H9 (cell line): ENCODE measurements around the gene CACNA2D4. TPM values are rescaled to one million over a fixed set of nuclear protein-coding genes. Genes with fewer than 3 reads are reported as not detected.
A peak's percentile ranks its signal among the peaks of the same experiment; 100 is the strongest.

Source experiments
- DNase-seq: peaks from one replicate; pipeline ENCODE4 v3.0.0-alpha.2; 2017
- H2AFZ ChIP-seq: one replicate; pipeline ENCODE4 v1.6.1; 2013; ENCODE audit warnings: mild to moderate bottlenecking, low read length, control low read depth, moderate library complexity
- H2AK5ac ChIP-seq: 2 replicates; pipeline ENCODE4 v1.6.1; 2013; ENCODE audit warnings: low read length, control low read depth, mixed read lengths; ENCODE audit not compliant: insufficient read length
- H2BK120ac ChIP-seq: one replicate; pipeline ENCODE4 v1.6.1; 2013; ENCODE audit warnings: low read depth, mild to moderate bottlenecking, low read length, control low read depth, inconsistent platforms; ENCODE audit not compliant: poor library complexity, severe bottlenecking
- H2BK12ac ChIP-seq: 2 replicates; pipeline ENCODE4 v1.6.1; 2013; ENCODE audit warnings: low read length, control low read depth, mixed read lengths, low read depth; ENCODE audit not compliant: insufficient read length
- H2BK15ac ChIP-seq: 2 replicates; pipeline ENCODE4 v1.6.1; 2013; ENCODE audit warnings: low read depth, low read length, control low read depth
- H2BK20ac ChIP-seq: one replicate; pipeline ENCODE4 v1.6.1; 2013; ENCODE audit warnings: low read depth, mild to moderate bottlenecking, low read length, control low read depth, inconsistent platforms; ENCODE audit not compliant: poor library complexity, severe bottlenecking
- H2BK5ac ChIP-seq: 2 replicates; pipeline ENCODE4 v1.6.1; 2013; ENCODE audit warnings: low read length, control low read depth, mixed read lengths; ENCODE audit not compliant: insufficient read length
- H3K14ac ChIP-seq: 2 replicates; pipeline ENCODE4 v1.6.1; 2013; ENCODE audit warnings: low read length, control low read depth; ENCODE audit not compliant: insufficient read depth
- H3K18ac ChIP-seq: 2 replicates; pipeline ENCODE4 v1.6.1; 2013; ENCODE audit warnings: low read depth, mild to moderate bottlenecking, mixed read lengths, low read length, control low read depth; ENCODE audit not compliant: insufficient read length
- H3K23ac ChIP-seq: 2 replicates; pipeline ENCODE4 v1.6.1; 2013; ENCODE audit warnings: low read length, control low read depth, mixed read lengths, low read depth; ENCODE audit not compliant: insufficient read length
- H3K23me2 ChIP-seq: 2 replicates; pipeline ENCODE4 v1.6.1; 2013; ENCODE audit warnings: low read depth, mild to moderate bottlenecking, mixed read lengths, low read length, control low read depth; ENCODE audit not compliant: insufficient read length, poor library complexity, severe bottlenecking
- H3K27ac ChIP-seq: 2 replicates; pipeline ENCODE4 v1.5.1; 2013; ENCODE audit warnings: low read length, control low read depth, mixed read lengths, low read depth; ENCODE audit not compliant: insufficient read length
- H3K27me3 ChIP-seq: 2 replicates; pipeline ENCODE4 v1.6.1; 2013; ENCODE audit warnings: low read length, control low read depth, inconsistent platforms; ENCODE audit not compliant: insufficient read depth
- H3K4ac ChIP-seq: 2 replicates; pipeline ENCODE4 v1.6.1; 2013; ENCODE audit warnings: low read depth, mild to moderate bottlenecking, control low read depth, inconsistent platforms, low read length, moderate library complexity
- H3K4me1 ChIP-seq: 2 replicates; pipeline ENCODE4 v1.6.1; 2013; ENCODE audit warnings: low read length, control low read depth, inconsistent platforms; ENCODE audit not compliant: insufficient read depth
- H3K4me2 ChIP-seq: 2 replicates; pipeline ENCODE4 v1.6.1; 2013; ENCODE audit warnings: low read length, control low read depth, mixed read lengths; ENCODE audit not compliant: insufficient read length, insufficient read depth
- H3K56ac ChIP-seq: 2 replicates; pipeline ENCODE4 v1.6.1; 2013; ENCODE audit warnings: low read depth, mild to moderate bottlenecking, mixed read lengths, low read length, control low read depth; ENCODE audit not compliant: insufficient read length
- H3K79me1 ChIP-seq: 2 replicates; pipeline ENCODE4 v1.6.1; 2013; ENCODE audit warnings: low read depth, mild to moderate bottlenecking, moderate library complexity, low read length, control low read depth, inconsistent platforms; ENCODE audit not compliant: insufficient read depth, poor library complexity, severe bottlenecking
- H3K79me2 ChIP-seq: 2 replicates; pipeline ENCODE4 v1.6.1; 2013; ENCODE audit warnings: low read length, control low read depth, inconsistent platforms; ENCODE audit not compliant: insufficient read depth
- H3K9ac ChIP-seq: 2 replicates; pipeline ENCODE4 v1.6.1; 2013; ENCODE audit warnings: low read length, control low read depth, mixed read lengths; ENCODE audit not compliant: insufficient read length; ENCODE audit errors: extremely low read depth
- H3K9me3 ChIP-seq: one replicate; pipeline ENCODE4 v1.6.1; 2013; ENCODE audit warnings: low read depth, low read length, inconsistent platforms; ENCODE audit not compliant: control insufficient read depth
- H3T11ph ChIP-seq: one replicate; pipeline ENCODE4 v1.6.1; 2013; ENCODE audit warnings: mild to moderate bottlenecking, low read length, control low read depth, inconsistent platforms
- H4K20me1 ChIP-seq: one replicate; pipeline ENCODE4 v1.6.1; 2013; ENCODE audit not compliant: control insufficient read depth, insufficient read length, insufficient read depth
- H4K5ac ChIP-seq: 2 replicates; pipeline ENCODE4 v1.6.1; 2013; ENCODE audit warnings: low read depth, mild to moderate bottlenecking, mixed read lengths, low read length, control low read depth; ENCODE audit not compliant: insufficient read length
- H4K8ac ChIP-seq: replicated peaks from 2 replicates; pipeline ENCODE4 v1.6.1; 2013; ENCODE audit warnings: low read length, control low read depth, mixed read lengths, low read depth; ENCODE audit not compliant: insufficient read length
- H4K91ac ChIP-seq: 2 replicates; pipeline ENCODE4 v1.6.1; 2013; ENCODE audit warnings: low read depth, mild to moderate bottlenecking, moderate library complexity, mixed read lengths, low read length, control low read depth; ENCODE audit not compliant: insufficient read length
- H3K27ac Mint-ChIP-seq, 3 experiments: 2 replicates in 2 of 3; 3 replicates in 1 of 3; pipeline ENCODE4 v1.8.0; 2020 to 2021; ENCODE audit warnings: mixed read lengths in 3 of 3, mild to moderate bottlenecking in 1 of 3, moderate library complexity in 1 of 3
- H3K27me3 Mint-ChIP-seq: 2 replicates; pipeline ENCODE4 v1.8.0; 2021; ENCODE audit warnings: low read depth, mild to moderate bottlenecking, moderate library complexity, mixed read lengths
- H3K36me3 Mint-ChIP-seq, 3 experiments: 2 replicates in 2 of 3; 3 replicates in 1 of 3; pipeline ENCODE4 v1.8.0; 2020 to 2021; ENCODE audit warnings: low read depth in 3 of 3, mixed read lengths in 3 of 3; ENCODE audit not compliant: insufficient read depth in 1 of 3
- H3K4me1 Mint-ChIP-seq, 2 experiments: 2 replicates each; pipeline ENCODE4 v1.8.0; 2020; ENCODE audit warnings: mixed read lengths in 2 of 2
- H3K4me3 Mint-ChIP-seq, 2 experiments: 2 replicates in 1 of 2; 3 replicates in 1 of 2; pipeline ENCODE4 v1.8.0; 2020 to 2021; ENCODE audit warnings: mild to moderate bottlenecking in 2 of 2, mixed read lengths in 2 of 2, moderate library complexity in 1 of 2
- H3K9me3 Mint-ChIP-seq, 2 experiments: 2 replicates in 1 of 2; 3 replicates in 1 of 2; pipeline ENCODE4 v1.8.0; 2020; ENCODE audit warnings: mild to moderate bottlenecking in 2 of 2, mixed read lengths in 2 of 2, moderate library complexity in 1 of 2
- WGBS: extraction: QIAGEN DNeasy Blood & Tissue Kit; methylation state at CpG from one replicate; pipeline ENCODE4 v1.1.7; 2013; ENCODE audit warnings: missing lambda C conversion rate, low lambda C conversion rate, mixed read lengths; ENCODE audit not compliant: insufficient read length; ENCODE audit errors: extremely low coverage; 5-methylcytosine and 5-hydroxymethylcytosine counted together
- total RNA-seq: library from RNA; stranded (reverse); gene quantifications from 2 replicates; pipeline ENCODE4 v1.2.1, GENCODE V29; 2021
- TF ChIP-seq, protein P1 (sequence below): fragments of 200-600 bp; sonication (generic); conservative IDR thresholded peaks from 3 replicates; pipeline ENCODE4 v1.8.0; 2021; ENCODE audit warnings: antibody characterized with exemption, mild to moderate bottlenecking

The CACNA2D4 gene
- total RNA-seq, 1 experiment from 2014 or later = 0.79 TPM

DNA sequence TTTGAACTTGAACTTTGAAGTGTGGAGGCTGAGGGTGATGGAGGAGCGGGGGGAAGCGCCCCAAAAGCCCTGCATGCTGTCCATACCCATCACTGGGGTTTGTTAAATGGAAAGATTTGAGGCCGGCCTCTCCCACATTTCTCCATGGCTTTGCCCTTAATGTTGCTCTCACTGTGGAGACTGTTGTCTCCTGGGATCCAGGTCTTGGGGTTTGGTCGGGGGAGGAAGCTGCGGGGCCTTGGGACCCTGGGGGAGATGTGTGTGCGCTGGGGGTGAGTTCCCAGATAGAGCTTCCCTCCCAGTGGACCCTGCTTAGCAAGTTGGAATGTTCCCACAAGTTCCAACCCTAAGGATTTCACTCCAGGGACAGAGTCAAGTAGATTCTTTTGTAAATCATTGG is 126.0 kb downstream of the CACNA2D4 start:
- H3K18ac ChIP-seq = no peak overlapping the region
- H3K9me3 ChIP-seq = no peaks in the 10 kb centered on the region
- no peak overlapping the region for H3K4ac ChIP-seq
- no peak overlapping the region for H2BK15ac ChIP-seq
- H3K23ac ChIP-seq = no peak overlapping the region
- H2BK5ac ChIP-seq = no peak overlapping the region
- Mint-ChIP-seq H3K4me3 (no peak overlapping the region), H3K27me3 (peaks cover 3% of the 10 kb centered on the region; the same call in 1 of the 2 replicates), H3K9me3 (no peaks in the 10 kb centered on the region), H3K4me1 (peaks cover 32 to 35% of the 10 kb centered on the region in 2 experiments), H3K27ac (0 out of 7 replicates have a peak overlapping the region, but pooled peaks of 1 of the 3 experiments have one; percentile 32), H3K36me3 (peaks cover 0 to 5% (median 0%) of the 10 kb centered on the region in 3 experiments; a peak in 1 of 7 replicates)
- peaks cover 4% of the 10 kb centered on the region for H3K23me2 ChIP-seq
- no peak overlapping the region for H2AFZ ChIP-seq
- no peaks in the 10 kb centered on the region for H3K27me3 ChIP-seq
- WGBS = no CpG with 5 or more reads among the region's 6 CpGs
- no peak overlapping the region for H3K14ac ChIP-seq
- DNase-seq = no peak
- no peak overlapping the region for H3K9ac ChIP-seq
- H2BK120ac ChIP-seq = no peak overlapping the region
- H2AK5ac ChIP-seq = no peak overlapping the region
- no peak overlapping the region for H3T11ph ChIP-seq
- no peak overlapping the region for H2BK20ac ChIP-seq
- no peaks in the 10 kb centered on the region for H4K20me1 ChIP-seq
- H2BK12ac ChIP-seq = no peak overlapping the region
- H4K8ac ChIP-seq = no peak overlapping the region
- H4K91ac ChIP-seq = no peak overlapping the region
- H3K27ac ChIP-seq = no peak overlapping the region
- no peak overlapping the region for H3K4me2 ChIP-seq
- TF ChIP-seq, protein P1, sequence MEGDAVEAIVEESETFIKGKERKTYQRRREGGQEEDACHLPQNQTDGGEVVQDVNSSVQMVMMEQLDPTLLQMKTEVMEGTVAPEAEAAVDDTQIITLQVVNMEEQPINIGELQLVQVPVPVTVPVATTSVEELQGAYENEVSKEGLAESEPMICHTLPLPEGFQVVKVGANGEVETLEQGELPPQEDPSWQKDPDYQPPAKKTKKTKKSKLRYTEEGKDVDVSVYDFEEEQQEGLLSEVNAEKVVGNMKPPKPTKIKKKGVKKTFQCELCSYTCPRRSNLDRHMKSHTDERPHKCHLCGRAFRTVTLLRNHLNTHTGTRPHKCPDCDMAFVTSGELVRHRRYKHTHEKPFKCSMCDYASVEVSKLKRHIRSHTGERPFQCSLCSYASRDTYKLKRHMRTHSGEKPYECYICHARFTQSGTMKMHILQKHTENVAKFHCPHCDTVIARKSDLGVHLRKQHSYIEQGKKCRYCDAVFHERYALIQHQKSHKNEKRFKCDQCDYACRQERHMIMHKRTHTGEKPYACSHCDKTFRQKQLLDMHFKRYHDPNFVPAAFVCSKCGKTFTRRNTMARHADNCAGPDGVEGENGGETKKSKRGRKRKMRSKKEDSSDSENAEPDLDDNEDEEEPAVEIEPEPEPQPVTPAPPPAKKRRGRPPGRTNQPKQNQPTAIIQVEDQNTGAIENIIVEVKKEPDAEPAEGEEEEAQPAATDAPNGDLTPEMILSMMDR = no peak
- no peak overlapping the region for H3K56ac ChIP-seq
- H3K4me1 ChIP-seq = no peaks in the 10 kb centered on the region; the same call in 1 of the 2 replicates
- H3K79me1 ChIP-seq = no peaks in the 10 kb centered on the region
- H3K79me2 ChIP-seq = no peaks in the 10 kb centered on the region
- no peak overlapping the region for H4K5ac ChIP-seq
